ENCODE data around the gene SLC9A1.
"Not testable (repeated sequence)": the region's sequence is repeated elsewhere in the genome, so short reads cannot be mapped to it uniquely, and the experiment has no call there.

Gene SLC9A1

GRCh38 chr1:27154991-27155781 is at the start of gene SLC9A1:
SLC9A1 (minus strand) TSS chr1:27155125; CDS start chr1:27154334, 791 bp downstream.
- DNase-seq = peak; percentile 67

GRCh38 chr1:27203946-27204345 is 49.0 kb upstream of the SLC9A1 start:
- no peak for DNase-seq

GRCh38 chr1:27201295-27201694 is 46.4 kb upstream of the SLC9A1 start:
- no peak for DNase-seq

GRCh38 chr1:27193194-27193593 is 38.3 kb upstream of the SLC9A1 start:
- no peak for DNase-seq

GRCh38 chr1:27192039-27192529 is 37.2 kb upstream of the SLC9A1 start:
- DNase-seq = no peak

- DNase-seq = not testable (repeated sequence)
These were observed 29.7 kb upstream of the SLC9A1 start for GRCh38 chr1:27184665-27185064.

GRCh38 chr1:27179979-27180378 is 25.1 kb upstream of the SLC9A1 start:
- no peak for DNase-seq

- DNase-seq = no peak
These were observed 24.5 kb upstream of the SLC9A1 start for GRCh38 chr1:27179379-27179778.

- no peak for DNase-seq
These were observed 22.0 kb upstream of the SLC9A1 start for GRCh38 chr1:27176954-27177353.

- DNase-seq = no peak
These were observed 21.4 kb upstream of the SLC9A1 start for GRCh38 chr1:27176323-27176722.

- DNase-seq = not testable (repeated sequence)
These were observed 18.1 kb upstream of the SLC9A1 start for GRCh38 chr1:27172992-27173391.

- DNase-seq = no peak
These were observed 12.0 kb upstream of the SLC9A1 start for GRCh38 chr1:27166929-27167328.

- no peak for DNase-seq
These were observed 11.5 kb upstream of the SLC9A1 start for GRCh38 chr1:27166351-27166802.

GRCh38 chr1:27163093-27163492 is 8.2 kb upstream of the SLC9A1 start:
- no peak for DNase-seq

GRCh38 chr1:27162090-27162489 is 7.2 kb upstream of the SLC9A1 start:
- DNase-seq = no peak

- no peak for DNase-seq
These were observed 6.7 kb upstream of the SLC9A1 start for GRCh38 chr1:27161594-27161993.

- DNase-seq = no peak
These were observed 2.3 kb upstream of the SLC9A1 start for GRCh38 chr1:27157194-27157593.

GRCh38 chr1:27154469-27154990 is 395 bp downstream of the SLC9A1 start:
- no peak for DNase-seq

- DNase-seq = no peak
These were observed 982 bp downstream of the SLC9A1 start for GRCh38 chr1:27153927-27154358.

GRCh38 chr1:27153549-27153886 is 1.4 kb downstream of the SLC9A1 start:
- no peak for DNase-seq

- no peak for DNase-seq
These were observed 1.9 kb downstream of the SLC9A1 start for GRCh38 chr1:27152829-27153548.

- DNase-seq = no peak
These were observed 2.7 kb downstream of the SLC9A1 start for GRCh38 chr1:27152004-27152828.

- DNase-seq = no peak
These were observed 4.3 kb downstream of the SLC9A1 start for GRCh38 chr1:27150641-27151040.
